Upper lobe of right lung (tissue), 1 donor: Measurements from ENCODE around the gene DDX49. TPM values are rescaled to one million over a fixed set of nuclear protein-coding genes. Genes with fewer than 3 reads are reported as not detected.
A peak's percentile ranks its signal among the peaks of the same experiment; 100 is the strongest.
"Not testable (repeated sequence)": the region's sequence is repeated elsewhere in the genome, so short reads cannot be mapped to it uniquely, and the experiment has no call there.

Source experiments
- ATAC-seq: fragments of 200-7000 bp; cut with Tn5 transposase; one replicate; pipeline ENCODE4 v1.9.1; 2020; ENCODE audit warnings: mild to moderate bottlenecking, moderate library complexity
- DNase-seq: peaks from one replicate; pipeline ENCODE4 v3.0.0-alpha.2; 2020
- H3K27ac ChIP-seq: fragments of 200-600 bp; one replicate; pipeline ENCODE4 v1.8.0; 2022
- H3K27me3 ChIP-seq: fragments of 200-600 bp; one replicate; pipeline ENCODE4 v1.8.0; 2022; ENCODE audit warnings: mild to moderate bottlenecking
- H3K36me3 ChIP-seq: fragments of 200-600 bp; one replicate; pipeline ENCODE4 v1.8.0; 2022
- H3K4me1 ChIP-seq: fragments of 200-600 bp; one replicate; pipeline ENCODE4 v1.8.0; 2022
- H3K4me3 ChIP-seq: fragments of 200-600 bp; one replicate; pipeline ENCODE4 v1.8.0; 2022; ENCODE audit warnings: mild to moderate bottlenecking
- H3K9me3 ChIP-seq: fragments of 200-600 bp; one replicate; pipeline ENCODE4 v1.8.0; 2022
- intact Hi-C: fragments of 100-400 bp; cut with DNase I; formaldehyde crosslinking; loops from one replicate; pipeline ENCODE4 v1.11.0; 2022
- total RNA-seq: library from RNA; stranded (reverse); fragmentation: NEBNext Ultra II Directional; extraction: Animal tissue kit (Norgen Biotek cat#: 25700); gene quantifications from one replicate; pipeline ENCODE4 v1.2.1, GENCODE V29; 2021
- TF ChIP-seq, protein P1 (sequence below): fragments of 200-600 bp; IDR thresholded peaks from one replicate; pipeline ENCODE4 v1.8.0; 2022; ENCODE audit warnings: antibody characterized with exemption
- donor health status: DM: no; HTN: yes; CAD: no; lungs with severe emphysema.

The DDX49 gene
- total RNA-seq, 1 donor from 2014 or later: 45.9 TPM

DNA sequence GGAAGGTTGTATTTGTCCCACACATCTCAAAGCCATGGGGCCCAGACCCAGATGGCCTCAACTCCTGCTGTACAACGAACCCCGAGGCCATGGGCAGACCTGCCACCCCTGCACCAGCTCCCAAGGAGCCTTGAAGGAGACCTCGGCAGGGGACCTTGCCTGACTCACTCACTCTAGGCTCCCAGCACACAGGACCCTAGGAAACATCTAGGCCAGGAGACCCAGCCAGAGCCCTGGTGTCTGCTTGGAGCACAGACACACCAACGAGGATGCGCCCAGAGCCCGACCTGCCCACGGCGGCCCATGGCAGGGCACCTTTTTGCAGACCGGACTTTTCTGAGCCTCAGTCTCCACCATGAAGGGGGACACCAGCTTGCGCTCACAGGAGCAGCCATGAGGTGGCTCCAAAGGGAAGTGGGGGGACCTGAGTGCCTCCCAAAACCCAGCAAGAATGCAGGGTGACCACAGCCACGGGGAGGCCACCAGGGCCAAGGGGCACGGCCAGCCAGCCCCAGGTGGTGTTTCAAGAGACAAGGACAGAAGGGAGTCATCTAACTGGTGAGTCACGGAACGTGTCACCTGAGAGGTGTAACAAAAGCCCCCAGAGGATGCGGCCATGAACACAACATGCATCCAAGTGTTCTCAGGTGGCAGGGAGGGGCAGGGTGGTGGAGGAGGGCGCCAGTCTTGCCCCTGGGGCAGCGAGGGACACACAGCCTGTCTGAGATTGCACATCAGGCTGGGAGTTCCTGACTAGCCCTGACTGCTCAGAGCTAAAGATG lies 18.6 kb upstream of the DDX49 start:
- DNase-seq: peak; percentile 52
- Histone ChIP-seq H3K27ac (no peak overlapping the region), H3K9me3 (no peaks in the 10 kb centered on the region), H3K4me3 (no peak overlapping the region), H3K4me1 (no peaks in the 10 kb centered on the region), H3K27me3 (peaks cover 7% of the 10 kb centered on the region), H3K36me3 (peaks cover 57% of the 10 kb centered on the region)
- TF ChIP-seq, protein P1, sequence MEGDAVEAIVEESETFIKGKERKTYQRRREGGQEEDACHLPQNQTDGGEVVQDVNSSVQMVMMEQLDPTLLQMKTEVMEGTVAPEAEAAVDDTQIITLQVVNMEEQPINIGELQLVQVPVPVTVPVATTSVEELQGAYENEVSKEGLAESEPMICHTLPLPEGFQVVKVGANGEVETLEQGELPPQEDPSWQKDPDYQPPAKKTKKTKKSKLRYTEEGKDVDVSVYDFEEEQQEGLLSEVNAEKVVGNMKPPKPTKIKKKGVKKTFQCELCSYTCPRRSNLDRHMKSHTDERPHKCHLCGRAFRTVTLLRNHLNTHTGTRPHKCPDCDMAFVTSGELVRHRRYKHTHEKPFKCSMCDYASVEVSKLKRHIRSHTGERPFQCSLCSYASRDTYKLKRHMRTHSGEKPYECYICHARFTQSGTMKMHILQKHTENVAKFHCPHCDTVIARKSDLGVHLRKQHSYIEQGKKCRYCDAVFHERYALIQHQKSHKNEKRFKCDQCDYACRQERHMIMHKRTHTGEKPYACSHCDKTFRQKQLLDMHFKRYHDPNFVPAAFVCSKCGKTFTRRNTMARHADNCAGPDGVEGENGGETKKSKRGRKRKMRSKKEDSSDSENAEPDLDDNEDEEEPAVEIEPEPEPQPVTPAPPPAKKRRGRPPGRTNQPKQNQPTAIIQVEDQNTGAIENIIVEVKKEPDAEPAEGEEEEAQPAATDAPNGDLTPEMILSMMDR: no peak
- no peak for ATAC-seq
- intact Hi-C loops: no loop called here

DNA sequence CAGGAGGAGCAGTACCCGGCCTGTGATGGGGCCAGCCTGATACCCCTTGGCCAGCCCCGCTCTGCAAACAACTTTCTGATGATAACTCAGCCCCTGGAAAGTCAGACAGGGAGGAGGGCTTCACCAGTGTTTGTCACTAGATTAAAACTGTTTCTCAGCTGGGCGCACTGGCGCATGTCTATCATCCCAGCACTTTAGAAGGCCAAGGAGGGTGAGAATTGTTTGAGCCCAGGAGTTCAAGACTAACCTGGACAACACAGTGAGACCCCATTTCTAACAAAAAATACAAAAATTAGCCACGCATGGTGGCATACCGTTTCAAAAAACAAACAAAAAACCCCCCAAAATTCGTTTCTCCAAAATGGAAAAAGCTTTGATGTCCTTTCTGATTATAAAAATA lies 18.0 kb upstream of the DDX49 start:
- Histone ChIP-seq H3K36me3 (peaks cover 63% of the 10 kb centered on the region), H3K4me3 (no peak overlapping the region), H3K27ac (no peak overlapping the region), H3K9me3 (no peaks in the 10 kb centered on the region), H3K27me3 (peaks cover 5% of the 10 kb centered on the region), H3K4me1 (no peaks in the 10 kb centered on the region)
- TF ChIP-seq, protein P1: no peak
- DNase-seq (no peak), ATAC-seq (no peak)
- intact Hi-C loops: no loop called here

DNA sequence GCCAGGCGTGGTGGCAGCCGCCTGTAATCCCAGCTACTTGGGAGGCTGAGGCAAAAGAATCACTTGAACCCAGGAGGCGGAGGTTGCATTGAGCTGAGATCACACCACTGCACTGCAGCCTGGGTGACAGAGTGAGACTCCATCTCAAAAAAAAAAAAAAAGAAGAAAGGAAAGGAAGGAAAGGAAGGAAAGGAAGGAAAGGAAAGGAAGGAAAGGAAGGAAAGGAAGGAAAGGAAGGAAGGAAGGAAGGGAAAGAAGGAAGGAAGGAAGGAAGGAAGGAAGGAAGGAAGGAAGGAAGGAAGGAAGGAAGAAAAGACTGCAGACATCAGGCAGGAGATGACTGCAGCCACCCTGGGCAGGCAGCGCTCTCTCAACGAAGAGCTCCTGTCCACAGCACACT lies 17.0 kb upstream of the DDX49 start:
- H3K36me3 ChIP-seq: peaks cover 72% of the 10 kb centered on the region
- intact Hi-C loops, H3K4me3 ChIP-seq, DNase-seq, H3K27me3 ChIP-seq, ATAC-seq, H3K27ac ChIP-seq, H3K4me1 ChIP-seq, H3K9me3 ChIP-seq: not testable (repeated sequence)

DNA sequence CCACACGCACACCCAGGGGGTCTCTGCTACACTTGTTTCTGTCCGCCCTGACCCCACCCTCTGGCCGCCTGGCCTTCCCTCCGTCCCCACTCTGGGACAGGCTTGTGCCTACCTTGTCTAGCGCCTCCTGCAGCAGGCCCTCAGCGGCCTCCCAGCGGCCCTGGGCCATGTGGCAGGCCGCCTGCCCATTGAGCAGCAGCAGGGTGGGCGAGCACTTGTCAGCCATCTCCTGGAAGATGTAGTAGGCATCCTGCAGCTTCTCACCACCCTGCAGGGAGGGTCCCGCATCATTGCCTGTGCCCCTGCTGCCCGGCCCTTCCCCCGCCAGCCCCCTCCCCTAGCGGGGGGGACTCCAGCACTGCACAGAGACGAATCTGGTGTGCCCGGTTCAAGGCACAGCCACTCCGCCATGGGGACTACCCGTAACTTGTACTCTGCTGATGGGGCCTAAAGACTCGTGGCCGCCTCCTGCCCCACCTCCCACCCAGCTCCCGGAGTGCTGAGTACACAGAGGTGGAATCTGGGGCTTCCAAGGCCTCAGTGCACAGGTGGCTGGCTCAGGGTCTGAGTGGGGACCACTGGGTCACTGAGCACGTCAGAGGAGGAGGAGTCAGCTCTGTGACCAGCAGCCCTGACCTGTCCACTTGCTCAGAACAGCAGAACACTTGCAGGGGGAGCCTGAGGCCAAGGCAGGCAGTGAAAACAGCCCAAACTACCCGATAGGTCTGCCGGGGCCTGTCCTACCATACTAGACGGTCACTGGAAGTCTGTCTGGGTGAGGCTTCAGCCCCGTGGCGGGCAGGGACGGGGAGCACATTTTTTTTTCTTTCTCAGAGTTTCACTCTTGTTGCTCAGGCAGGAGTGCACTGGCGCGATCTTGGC lies 16.1 kb upstream of the DDX49 start:
- no peaks in the 10 kb centered on the region for H3K9me3 ChIP-seq
- H3K4me3 ChIP-seq: no peak overlapping the region
- no peak overlapping the region for H3K27ac ChIP-seq
- ATAC-seq (no peak), DNase-seq (peak; percentile 52)
- intact Hi-C loops: no loop called here
- H3K36me3 ChIP-seq: peaks cover 78% of the 10 kb centered on the region
- no peaks in the 10 kb centered on the region for H3K4me1 ChIP-seq
- TF ChIP-seq, protein P1: no peak
- H3K27me3 ChIP-seq: no peaks in the 10 kb centered on the region

DNA sequence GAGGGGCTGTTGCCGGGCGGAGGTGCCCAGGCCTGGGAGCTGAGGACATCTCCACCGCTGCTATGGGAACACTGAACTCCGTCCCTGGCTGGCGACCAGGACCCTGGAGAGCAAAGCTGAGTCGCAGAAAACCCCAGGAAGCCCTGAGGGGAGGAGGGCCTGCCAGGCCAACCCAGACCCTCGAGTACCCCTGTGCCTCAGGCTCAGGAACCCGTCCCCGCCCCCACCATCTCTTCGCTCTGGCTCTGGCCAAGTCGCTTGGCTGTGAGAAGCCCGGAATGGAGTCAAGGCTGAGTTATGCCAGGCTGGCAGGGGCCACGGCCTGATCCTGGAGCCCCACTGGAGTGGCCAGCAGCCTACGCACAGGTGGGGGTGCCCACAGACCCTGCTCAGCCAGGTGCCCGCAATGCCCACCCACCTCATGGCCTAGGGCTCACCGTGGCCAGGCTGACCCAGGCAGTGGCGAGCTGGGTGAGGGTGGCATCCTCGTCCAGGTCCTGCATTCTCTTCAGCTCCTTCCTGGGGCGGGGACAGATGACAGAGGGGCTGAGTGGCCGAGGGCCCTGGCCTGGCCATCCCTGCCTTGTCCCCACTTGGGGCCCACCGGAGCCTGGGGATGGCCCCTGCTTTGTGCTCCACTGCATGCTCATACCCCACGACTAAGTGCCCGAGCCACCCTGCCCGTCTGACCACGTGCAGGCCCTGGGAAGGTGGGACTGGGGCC lies 15.0 kb upstream of the DDX49 start:
- no peaks in the 10 kb centered on the region for H3K4me1 ChIP-seq
- DNase-seq: peak; percentile 59
- intact Hi-C loops: no loop called here
- TF ChIP-seq, protein P1: no peak
- no peak overlapping the region for H3K27ac ChIP-seq
- H3K9me3 ChIP-seq: no peaks in the 10 kb centered on the region
- no peaks in the 10 kb centered on the region for H3K27me3 ChIP-seq
- ATAC-seq: no peak
- no peak overlapping the region for H3K4me3 ChIP-seq
- peaks cover 76% of the 10 kb centered on the region for H3K36me3 ChIP-seq
